Pulmonary artery endothelial cell (primary cell): ENCODE measurements around the gene SCAF1. TPM values are rescaled to one million over a fixed set of nuclear protein-coding genes. Genes with fewer than 3 reads are reported as not detected.
A peak's percentile ranks its signal among the peaks of the same experiment; 100 is the strongest.
"Not testable (repeated sequence)": the region's sequence is repeated elsewhere in the genome, so short reads cannot be mapped to it uniquely, and the experiment has no call there.

Source experiments
- DNase-seq: peaks from one replicate; pipeline ENCODE4 v3.0.0-alpha.2; 2011; ENCODE audit warnings: low read depth, low spot score
- total RNA-seq: library from RNA; depleted of rRNA; stranded (reverse); fragments of >200 nt; gene quantifications from 2 replicates; pipeline ENCODE4 v1.2.3, GENCODE V29; 2014

Gene SCAF1
- total RNA-seq, 1 donor from 2014 or later, result 10.7 TPM

- DNase-seq, result peak; percentile 51
Observed at GRCh38 chr19:49614096-49614833, 27.7 kb upstream of the SCAF1 start.

DNA sequence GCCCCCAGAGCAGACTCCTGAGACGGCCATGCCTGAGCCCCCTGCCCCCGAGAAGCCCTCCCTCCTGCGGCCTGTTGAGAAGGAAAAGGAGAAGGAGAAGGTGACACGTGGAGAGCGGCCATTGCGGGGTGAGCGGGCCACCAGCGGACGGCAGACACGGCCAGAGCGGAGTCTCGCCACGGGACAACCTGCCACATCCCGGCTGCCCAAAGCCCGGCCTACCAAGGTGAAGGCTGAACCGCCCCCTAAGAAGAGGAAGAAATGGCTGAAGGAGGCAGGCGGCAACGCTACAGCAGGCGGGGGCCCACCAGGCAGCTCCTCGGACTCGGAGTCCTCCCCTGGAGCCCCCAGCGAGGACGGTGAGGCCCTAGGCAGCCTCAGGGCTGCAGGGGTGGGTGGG lies 26.1 kb upstream of the SCAF1 start:
- no peak for DNase-seq

DNA sequence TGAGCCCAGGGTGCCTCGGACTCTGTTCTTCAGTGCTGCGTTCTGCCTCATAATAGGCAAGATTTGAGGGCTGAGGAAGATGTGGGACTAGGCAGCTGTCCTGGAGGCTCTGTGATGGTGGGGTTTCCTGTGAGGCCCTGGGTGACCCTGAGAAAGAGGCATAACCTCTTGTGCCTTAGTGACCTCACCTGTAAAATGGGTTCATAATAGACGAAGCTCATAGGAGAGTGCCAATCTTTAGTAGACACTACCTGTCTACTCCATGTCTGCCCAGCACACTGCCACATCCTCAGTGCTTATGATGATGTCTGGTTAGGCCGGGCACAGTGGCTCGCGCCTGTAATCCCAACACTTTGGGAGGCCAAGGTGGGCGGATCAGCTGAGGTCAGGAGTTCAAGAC lies 25.5 kb upstream of the SCAF1 start:
- no peak for DNase-seq

DNA sequence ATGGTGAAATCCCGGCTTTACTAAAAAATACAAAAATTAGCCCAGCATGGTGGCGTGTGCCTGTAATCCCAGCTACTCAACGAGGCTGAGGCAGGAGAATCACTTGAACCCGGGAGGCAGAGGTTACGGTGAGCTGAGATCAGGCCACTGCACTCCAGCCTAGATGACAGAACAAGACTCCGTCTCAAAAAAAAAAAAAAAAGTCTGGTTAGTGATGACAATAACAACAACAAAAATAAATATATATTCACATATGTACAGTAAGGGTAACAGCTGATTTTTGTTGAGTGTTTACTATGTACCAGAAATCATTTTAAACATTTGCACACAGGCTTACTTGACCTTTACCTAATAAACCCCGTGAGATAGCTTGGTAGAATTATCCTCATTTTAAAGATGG lies 25.1 kb upstream of the SCAF1 start:
- DNase-seq, result no peak

- not testable (repeated sequence) for DNase-seq
Observed at GRCh38 chr19:49617860-49618259, 24.1 kb upstream of the SCAF1 start.

DNA sequence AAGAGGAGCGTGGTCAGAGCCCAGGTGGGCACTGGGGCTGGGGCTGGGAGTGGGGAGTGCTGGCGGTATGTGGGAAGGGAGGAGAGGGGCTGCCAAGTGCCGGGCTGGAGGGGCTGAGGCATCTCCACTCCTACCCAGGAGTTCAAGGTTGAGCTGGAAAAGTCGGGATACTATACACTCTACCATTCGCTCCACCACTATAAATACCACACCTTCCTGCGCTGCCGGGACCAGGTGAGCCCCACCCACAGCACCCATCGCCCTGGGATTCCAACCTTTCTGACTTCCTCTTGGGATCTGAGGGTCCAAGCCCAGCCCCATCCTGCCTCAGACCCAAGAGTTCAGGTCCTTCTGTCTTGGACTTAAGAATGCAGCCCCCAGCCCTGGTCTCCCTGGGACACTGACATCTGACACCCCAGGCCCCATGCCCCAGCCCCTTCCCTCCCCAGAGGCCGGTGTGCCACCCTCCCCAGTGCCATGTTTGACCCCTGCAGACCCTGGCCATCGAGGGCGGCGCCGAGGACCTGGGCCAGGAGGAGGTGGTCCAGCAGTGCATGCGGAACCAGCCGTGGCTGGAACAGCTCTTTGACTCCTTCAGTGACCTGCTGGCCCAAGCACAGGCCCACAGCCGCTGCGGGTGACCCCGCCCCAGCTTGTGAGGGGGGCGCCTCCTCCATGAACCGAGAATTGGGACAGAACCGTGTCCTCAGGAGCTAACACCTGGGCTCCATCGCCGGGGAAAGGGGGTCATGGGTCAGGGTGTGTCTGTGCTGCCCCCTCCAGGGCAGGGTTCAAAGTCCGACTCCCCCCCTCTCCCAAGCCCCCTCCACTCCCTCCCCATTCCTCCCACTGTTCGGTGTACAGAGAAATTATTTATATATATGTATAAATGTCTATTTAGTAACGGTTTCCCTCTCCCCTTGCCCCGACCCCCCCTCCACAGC lies 16.8 kb upstream of the SCAF1 start:
- DNase-seq, result no peak

DNA sequence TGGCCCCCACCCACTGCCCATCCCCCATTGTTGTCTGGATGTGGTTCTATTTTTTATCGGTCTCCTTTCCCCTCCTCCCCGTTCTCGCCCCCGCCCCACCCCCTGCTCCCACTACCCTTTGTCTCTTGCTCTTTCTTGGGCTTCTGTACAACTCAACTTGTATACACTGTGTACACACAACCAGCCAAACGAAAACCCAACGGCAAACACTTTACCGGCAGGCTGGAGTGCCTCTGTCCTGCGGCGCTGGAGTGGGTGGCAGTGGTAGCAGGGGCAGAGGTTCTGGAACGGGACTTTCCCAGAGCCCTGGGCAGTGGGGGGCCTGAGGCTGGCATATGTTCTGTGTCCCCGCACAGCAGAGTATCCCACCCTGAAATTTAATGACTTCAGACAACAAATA lies 15.8 kb upstream of the SCAF1 start:
- DNase-seq, result no peak

DNA sequence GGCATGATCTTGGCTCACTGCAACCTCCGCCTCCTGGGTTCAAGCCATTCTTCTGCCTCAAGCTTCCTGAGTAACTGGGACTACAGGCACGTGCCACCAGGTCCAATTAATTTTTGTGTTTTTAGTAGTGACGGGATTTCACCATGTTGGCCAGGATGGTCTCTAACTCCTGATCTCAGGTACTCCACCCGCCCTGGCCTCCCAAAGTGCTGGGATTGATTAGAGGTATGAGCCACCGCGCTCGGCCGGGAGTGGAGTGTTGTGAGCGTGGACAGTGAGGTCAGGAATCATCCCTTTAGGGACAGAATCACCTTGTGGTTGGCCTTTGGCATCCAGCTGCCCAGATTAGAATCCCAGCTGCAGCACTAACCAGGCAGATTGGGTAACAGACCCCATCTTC lies 12.3 kb upstream of the SCAF1 start:
- DNase-seq, result no peak

- DNase-seq, result no peak
Observed at GRCh38 chr19:49631014-49631588, 10.9 kb upstream of the SCAF1 start.

- no peak for DNase-seq
Observed at GRCh38 chr19:49631610-49632192, 10.3 kb upstream of the SCAF1 start.

DNA sequence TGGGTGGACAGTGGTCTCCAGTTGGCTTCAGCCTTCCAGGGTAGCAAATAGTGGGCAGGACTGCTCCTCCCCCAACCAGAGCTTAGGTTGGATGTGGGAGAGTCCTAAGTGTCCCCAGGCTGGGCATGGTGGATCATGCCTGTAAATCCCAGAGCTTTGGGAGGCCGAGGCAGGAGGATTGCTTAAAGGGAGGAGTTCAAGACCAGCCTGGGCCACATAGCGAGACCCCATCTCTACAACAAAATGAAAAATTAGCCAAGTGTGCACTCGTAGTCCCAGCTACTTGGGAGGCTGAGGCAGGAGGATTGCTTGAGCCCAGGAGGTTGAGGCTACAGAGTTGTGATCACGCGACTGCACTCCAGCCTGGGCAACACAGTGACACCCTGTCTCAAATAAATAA lies 9.4 kb upstream of the SCAF1 start:
- DNase-seq, result no peak

GRCh38 chr19:49633273-49633672 lies 8.7 kb upstream of the SCAF1 start:
- DNase-seq, result not testable (repeated sequence)

DNA sequence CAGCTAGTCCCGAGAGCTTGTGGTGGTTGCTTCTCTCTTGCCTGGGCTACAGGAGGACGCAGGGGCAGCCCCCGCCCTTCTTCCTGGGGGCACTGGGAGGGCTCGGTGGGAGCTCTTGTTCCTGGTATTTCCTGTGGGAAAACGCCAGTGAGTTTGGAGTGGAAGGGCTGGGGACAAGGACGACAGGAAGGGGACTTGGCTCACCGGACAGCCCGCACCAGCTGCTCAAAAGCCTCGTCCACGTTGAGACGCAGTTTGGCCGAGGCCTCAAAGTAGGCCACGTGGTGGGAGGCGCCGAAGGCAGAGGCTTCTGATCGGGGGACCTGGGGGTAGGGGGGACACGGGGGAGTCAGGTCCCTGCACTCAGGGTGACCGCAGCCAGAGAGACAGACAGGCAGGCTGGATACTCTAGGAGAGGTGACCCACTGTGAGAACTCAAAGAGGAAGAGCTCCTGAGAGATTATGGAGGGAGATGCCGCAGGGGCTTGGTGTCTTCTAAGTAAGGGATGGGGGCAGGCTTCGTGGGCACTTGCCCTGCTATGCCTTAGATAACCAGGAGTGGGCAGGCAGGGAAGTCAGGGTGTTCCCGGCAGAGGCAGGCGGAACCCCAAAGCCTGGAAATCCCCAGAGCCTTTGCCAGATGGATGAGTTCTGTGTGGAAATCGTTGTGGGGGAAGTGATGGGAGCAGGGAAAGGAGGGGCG lies 6.3 kb upstream of the SCAF1 start:
- no peak for DNase-seq

DNA sequence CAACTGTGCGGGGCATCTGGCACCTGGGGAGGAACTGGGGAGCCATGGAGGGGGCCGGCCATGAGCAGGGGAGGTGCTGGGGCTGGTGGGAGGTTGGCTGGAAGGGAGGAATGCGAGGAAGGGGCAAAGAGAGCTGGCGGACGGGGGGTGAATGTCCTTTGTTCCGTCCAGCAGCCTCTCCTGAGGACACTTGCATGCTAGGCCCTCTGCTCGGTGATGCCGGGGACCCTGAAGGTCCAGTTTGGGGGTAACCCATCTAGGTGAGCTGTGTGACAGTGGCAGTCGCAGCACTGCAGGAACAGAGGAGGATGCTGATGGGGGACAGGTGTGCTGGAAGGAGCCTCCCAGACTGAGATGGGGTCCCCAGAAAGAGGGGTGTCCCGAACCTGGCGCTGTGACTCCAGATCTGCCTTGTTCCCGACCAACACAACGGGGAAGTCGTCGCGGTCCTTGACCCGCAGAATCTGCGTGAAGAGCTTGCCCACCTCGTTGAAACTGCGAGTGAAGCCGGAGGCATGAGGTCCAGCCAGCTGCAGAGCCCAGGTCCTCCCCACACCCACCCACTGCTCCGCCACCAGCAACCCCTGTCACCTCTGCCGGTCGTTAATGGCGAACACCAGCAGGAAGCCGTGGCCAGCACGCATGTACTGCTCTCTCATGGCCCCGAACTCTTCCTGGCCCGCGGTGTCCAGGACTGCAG lies 5.6 kb upstream of the SCAF1 start:
- DNase-seq, result no peak

DNA sequence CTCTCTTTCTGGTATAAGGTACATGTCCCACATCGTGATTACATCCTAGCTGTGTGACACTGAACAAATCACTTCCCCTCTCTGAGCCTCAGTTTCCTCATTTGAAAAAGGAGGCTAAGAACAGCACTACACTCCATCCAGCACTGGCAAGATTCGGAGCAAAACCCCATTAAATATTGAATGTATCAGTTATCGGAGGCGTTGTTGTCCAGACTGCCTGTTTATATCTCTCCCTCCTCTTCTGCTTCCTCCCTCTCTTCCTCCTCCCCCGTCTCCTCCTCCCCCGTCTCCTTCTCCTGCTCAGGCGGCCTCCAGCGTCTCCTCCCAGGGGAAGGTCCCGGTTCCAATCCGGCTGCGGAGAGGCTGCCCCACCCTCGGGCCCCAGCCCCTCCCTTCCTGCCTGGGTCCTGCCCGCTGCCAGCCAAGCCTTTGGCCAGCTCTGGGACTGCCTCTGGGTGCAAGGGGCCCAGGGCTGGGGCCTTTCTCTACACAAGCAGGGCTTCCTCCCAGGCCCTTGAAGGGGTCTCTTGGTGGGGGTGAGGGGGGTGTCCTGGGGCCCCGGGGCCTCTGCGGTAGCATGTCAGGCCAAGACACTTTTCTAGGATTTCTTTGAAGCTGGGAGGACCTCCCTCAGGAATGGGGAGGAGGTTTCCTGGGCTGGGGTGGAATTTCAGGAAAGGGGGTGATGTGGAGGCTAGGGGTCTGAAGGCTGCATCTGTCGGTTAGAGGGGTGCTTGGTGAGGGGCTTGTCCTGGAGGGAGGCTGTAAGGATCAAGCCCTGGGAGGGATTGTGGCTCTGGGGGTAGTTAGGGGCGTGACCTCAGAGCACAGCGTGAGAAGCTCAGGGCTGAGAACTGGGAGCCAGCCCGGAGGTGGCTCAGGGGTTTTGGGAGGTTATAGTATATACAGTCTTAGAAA lies 3.9 kb upstream of the SCAF1 start:
- DNase-seq, result no peak

DNA sequence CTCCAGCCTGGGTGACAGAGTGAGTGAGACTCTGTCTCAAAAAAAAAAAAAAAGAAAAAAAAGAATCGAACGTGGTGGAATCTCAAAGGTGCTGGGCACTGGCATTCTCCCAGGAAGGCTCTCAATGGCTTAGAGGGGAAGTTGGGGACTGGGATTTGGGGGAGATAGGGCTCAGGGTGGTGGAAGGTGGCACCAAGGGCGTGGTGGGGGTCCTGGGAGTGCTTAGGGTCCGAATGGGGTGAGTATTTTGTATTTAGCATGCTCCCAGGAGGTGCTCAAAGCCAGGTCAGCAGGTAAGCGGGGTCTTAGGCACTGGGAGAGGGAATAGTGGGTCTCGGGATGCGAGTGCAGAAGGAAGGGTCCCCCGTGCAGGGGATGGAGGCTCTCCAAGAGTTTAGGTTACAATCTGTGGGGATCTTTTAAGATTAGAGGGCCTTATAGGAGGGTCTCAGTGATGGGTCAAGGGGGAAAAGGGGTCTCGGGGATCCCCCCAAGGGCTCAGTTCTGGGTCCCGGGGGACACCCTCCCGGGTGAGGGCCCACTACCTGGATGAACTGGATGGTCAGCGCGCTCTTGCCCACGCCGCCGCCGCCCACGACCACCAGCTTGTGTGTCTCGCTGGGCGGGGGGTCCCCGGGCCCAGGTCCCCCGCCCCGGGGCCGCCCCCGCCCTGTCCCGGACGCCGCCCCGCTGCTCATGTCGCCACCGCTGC lies 2.5 kb upstream of the SCAF1 start:
- DNase-seq, result no peak

GRCh38 chr19:49640113-49640898 lies 1.7 kb upstream of the SCAF1 start, which contains the start of gene RRAS:
Gene RRAS, minus strand, starts transcription at chr19:49640143. Its CDS starts 45 bp downstream, at chr19:49640098.
- peak; percentile 99 for DNase-seq

DNA sequence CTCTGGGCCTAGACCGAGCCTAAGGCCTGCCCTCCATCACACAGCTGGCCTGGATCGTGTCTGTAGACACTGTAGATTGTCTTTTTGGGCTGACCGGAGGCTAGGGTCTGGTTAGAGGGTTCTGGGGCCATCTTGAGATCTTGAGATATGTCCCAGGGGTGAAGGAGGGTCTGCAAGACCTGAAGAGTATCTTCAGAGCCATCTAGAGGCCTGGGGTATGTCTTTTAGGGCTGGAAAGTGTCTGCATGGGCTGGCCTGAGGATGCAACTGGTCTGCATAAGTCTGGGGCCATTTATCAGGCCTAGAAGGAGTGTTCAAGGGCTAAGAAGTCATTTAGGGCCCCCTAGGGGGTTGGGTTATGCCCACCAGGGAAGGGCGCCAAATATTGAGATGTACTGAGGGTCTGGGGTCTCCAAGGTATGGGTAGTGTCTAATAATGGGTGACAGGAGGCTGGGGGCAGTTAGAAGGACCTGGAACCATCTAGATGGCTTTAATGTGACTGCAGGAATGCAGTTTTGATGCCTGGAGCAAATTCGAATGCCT lies 555 bp downstream of the SCAF1 start:
- no peak for DNase-seq
